GDM1 (cell line): ENCODE data around the gene HS6ST1.

Source experiments
- DNase-seq: peaks from one replicate; lab custom pipeline; 2025; lab: John Stamatoyannopoulos, UW

Gene HS6ST1

DNA sequence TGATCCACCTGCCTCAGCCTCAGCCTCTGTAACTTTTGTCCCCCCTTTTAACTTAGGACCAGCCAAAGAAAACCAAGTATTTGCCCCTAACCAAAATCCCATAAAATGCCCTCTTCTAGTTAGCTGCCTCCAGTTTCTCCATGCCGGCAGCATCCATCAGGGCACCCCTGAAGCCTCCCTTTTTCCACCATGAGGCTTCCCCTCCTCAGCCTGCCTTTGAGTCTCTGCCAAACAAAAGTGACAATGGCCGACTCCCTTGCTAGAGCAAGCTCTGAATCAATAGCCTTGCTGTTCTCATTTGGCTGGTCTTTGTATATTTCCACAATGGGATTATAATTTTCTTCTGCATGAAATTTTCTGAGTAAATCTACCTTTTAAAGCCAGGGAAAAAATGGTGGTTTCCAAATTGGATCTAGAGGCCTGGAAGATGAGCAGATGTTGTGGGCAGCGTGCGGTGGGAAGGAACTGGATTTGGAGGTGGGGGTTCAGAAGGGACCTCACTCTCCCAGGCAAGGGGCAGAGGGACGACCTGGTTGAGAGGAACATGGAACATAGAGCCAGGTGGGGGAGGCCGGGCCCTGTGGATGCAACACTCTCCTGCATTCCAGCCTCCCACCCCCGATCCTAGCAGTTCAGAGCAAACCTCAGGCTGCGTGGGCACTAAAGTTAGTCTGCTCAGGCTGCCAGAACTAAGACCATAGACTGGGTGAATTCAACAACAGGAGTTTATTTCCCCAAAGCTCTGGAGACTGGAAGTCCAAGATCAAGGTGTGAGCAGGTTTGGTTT lies 80.6 kb downstream of the HS6ST1 start:
- DNase-seq = no peak

DNA sequence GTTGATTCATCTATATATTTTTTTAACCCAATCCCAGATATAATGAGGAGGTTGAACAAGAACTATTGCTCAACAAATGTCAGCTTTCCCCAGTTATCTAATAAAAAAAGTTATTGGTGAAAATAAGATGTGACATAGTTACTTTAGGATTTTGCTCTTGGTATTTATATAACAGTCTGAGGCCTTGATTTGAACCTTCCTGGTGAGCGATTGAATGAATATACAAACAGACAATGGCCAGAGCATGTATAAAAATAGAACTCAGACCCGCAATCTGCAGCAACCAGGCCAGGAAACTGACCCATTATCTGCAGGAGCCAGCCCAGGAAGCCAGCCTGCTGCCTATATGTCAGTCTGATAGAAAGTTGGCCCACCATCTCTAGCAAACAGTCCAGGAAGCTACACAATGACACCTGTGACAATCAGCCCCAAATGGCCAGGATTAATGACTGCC lies 81.6 kb downstream of the HS6ST1 start:
- no peak for DNase-seq

DNA sequence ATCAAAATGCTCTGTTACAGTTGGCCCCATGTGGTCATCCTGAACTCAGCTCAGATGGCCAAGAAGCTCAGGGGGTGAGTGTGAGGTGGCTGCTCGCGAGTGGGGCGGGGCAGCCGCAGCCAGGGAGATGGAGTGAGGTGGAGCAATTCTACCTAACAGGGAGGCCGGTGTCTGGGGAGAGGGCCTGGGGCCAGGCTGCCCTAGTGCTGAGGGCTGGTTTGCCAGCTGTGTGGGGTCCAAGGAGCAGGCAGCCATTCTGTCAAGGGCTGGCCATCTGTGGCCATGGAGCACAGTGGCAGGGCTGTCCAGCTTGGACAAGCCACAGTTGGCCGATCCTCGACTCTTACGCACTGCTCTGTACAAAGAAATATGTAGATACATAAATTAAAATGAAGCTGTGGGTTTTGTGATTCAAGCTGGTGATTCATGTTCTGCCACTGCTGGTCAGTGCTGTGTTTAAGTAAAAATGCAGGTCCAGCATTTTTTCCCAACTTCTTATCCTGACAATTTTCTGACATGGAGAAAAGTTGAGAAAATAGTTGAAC lies 82.1 kb downstream of the HS6ST1 start:
- no peak for DNase-seq

DNA sequence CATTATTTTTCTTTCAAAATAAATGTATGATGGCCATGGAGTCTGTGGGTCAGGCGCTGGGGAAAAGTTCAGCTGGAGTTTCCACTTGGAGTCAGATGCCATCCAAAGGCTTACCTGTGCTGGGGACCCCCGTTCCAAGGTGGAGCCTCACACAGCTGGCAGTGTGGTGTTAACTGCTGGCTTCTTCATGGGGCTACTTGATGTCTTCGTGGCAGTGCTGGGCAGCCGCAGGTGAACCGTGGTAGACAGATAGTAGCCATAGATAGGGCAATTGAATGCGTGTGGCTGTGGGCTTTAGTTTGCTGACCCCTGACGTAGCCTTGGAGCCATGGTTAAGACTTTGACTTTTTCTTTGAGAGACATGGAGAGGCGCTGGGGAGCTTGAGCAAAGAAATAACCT lies 83.1 kb downstream of the HS6ST1 start:
- no peak for DNase-seq

DNA sequence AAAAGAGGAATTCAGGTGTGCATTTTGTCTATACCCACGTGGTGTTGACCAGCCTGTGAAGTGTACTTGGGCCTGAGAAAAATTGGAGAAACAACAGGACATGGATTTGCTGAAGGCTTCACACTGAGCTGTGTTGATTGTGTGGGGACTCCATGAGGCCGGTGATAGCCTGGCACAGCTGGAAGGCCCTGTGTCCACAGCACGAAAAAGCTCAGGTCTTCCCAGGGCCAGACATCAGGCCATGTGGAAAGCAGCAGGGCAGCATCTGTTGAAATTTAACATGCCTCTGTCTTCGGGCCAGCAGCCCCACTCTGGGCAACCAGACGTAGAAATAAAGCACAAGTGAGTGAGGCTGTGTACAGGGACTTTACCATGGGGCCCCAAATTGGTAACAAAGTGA lies 84.1 kb downstream of the HS6ST1 start:
- no peak for DNase-seq

DNA sequence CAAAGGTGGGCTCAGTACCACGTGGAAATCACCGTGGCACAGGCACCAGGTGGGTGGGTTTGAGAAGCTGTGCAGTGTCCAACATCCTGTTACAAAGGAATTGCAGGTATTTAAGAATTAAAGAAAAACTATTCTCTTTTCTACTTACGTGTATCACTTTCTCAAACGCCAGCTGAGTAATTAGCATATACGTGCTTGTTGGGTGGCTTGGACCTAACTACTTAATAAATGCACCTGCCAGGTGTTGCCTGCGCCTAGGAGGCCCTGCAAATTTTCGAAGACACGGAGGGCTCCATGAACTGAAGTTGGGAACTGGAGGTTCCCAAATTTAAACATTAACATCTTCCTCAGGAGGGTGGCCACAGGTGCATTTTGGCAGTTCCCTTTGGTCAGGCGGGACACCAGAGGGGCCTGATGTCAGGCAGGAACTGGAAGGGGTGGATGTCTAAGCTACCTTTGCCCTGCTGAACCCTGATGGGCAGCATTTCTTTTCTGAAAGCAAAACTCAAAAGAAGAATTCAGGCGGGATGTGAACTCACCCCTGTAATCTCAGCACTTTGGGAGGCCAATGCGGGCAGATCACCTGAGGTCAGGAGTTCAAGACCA lies 84.8 kb downstream of the HS6ST1 start:
- no peak for DNase-seq

DNA sequence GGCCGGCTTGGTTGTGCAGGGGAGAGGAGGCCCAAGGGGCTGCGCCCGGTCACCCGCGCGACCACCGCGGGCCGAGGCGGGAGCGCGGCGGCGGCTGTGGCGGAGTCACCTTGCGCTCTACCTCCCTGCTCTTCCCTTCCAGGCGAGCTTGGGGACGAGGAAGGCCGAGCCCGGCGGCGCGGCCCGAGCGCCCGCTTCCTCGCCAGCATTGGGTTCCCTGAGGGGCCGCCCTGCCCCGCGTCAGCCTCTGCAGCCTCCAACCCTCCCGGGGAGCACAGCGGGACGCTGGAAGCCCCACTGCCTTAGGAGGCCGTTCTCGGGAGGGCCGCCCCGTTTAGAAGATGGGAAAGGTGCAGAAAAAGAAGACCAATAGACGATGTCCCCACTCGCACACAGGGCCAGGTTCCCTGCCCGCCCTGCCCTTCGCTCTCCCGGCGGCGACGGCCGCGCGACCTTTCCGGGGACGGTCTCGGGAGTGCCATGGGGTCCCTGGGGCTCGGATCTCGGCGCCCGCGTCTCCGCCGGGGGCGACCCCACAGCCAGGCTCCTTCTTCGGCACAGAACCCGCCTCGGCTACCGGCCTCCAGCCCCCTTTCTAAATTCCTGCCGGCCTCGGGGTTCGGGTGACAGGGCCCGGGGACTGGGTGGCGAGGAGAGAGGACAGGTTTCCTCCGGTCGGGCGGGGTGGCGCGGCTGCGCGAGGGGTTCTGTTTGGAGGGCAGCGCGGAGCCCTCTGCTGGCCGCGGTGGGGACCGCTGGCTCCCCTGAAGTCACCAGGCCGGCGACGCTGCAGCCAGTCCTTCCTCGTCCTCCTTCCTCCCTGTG lies 85.5 kb downstream of the HS6ST1 start:
- peak; percentile 76 for DNase-seq

DNA sequence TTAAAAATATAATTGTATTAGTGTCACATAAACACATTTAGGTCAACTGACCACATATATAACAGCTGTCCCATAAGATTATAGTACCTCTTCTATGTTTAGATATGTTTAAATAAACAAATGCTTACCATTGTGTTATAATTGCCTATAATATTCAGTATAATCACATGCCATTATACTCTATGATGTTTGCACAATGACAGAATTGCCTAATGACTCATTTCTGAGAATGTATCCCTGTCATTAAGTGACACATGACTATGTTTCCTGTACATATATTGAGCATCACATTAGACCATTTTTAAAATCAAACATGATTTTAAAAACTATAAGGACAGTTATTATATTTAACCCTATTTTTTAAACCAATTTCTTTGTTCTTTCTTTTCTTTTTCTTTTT lies 89.8 kb downstream of the HS6ST1 start:
- DNase-seq = no peak

DNA sequence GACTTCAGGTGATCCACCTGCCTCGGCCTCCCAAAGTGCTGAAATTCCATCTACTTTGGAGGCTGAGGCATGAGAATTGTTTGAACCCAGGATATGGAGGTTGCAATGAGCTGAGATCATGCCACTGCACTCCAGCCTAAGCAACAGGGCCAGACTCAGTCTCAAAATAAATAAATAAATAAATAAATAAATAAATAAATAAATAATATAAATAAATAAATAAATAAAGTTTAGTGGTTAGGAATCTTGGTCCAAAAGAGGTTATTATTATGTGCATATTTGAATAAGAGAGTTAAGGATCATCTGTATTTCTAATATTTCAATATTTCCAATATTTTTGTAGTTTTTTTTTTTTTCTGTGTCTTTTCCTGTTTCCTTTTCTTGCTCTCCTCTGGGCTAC lies 90.8 kb downstream of the HS6ST1 start:
- no peak for DNase-seq

DNA sequence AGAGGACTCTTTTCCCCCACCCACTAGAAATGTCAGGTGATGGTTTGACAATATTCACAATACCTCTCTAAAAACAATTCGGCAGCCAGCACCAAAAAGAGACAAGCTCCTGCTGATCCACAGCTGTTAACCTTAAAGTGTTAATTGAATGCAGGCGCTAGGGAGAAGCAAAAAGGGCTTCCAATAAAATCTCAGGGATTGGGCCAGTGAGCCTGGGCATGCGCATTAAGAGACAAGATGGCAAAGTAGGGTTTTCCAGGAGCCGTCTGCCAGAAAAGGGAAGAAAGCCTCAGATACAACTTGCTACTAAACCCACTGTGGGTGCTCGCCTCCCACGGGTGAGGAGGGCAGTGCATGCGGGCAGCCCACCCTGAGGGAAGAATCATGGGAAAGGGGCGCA lies 98.8 kb downstream of the HS6ST1 start:
- no peak for DNase-seq

DNA sequence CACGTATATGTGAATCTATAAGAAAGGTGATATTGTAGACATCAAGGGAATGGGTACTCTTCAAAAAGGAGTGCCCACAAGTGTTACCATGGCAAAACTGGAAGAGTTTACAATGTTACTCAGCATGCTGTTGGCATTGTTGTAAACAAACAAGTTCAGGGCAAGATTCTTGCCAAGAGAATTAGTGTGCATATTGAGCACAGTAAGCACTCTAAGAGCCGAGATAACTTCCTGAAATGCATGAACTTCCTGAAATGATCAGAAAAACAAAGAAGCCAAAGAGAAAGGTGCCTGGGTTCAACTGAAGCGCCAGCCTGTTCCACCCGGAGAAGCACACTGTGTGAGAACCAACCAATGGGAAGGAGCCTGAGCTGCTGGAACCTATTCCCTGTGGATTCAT lies 101.0 kb downstream of the HS6ST1 start:
- DNase-seq = no peak

DNA sequence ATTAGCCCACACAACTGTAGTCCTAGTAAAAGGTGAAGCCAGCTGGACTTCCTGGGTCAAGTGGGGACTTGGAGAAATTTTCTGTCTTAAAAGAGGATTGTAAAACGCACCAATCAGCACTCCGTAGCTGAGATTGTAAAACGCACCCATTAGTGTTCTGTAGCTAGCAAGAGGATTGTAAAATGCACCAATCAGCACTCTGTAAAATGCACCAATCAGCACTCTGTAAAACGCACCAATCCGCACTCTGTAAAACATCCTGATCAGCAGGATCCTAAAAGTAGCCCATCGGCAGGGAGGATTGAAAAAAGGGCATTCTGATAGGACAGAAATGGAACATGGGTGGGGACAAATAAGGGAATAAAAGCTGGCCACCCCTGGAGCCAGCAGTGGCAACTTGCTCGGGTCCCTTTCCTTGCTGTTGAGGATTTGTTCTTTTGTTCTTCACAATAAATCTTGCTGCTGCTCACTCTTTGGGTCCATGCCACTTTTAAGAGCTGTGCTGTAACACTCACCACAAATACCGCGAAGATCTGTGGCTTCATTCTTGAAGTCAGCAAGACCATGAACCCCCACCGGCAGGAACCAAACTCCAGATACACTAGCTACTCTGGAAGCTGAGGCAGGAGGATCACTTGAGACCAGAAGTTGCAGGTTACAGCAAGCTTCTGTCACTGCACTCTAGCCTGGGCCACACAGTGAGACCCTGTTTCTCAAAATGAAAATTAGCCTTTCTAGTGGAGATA lies 102.6 kb downstream of the HS6ST1 start:
- no peak for DNase-seq
